Natural killer cell treated with Interleukin-12 subunit alpha and Interleukin-12 subunit beta and Interleukin-15 and Interleukin-18, amount 100 ng/mL, for 72 hours (primary cell): ENCODE results near the gene IGFN1. TPM values are rescaled to one million over a fixed set of nuclear protein-coding genes. Genes with fewer than 3 reads are reported as not detected.
"Not testable (repeated sequence)": the region's sequence is repeated elsewhere in the genome, so short reads cannot be mapped to it uniquely, and the experiment has no call there.

ENCODE experiments used
- ATAC-seq, 2 donors: fragments of 150-1000 bp; cut with Tn5 transposase in 1 of 2; sonication (Bioruptor Pico), chemical (Tn5 transposase) in 1 of 2; 2 replicates each; pipeline ENCODE4 v1.10.0; 2021
- DNase-seq: peaks from one replicate; pipeline ENCODE4 v3.0.0; 2022; ENCODE audit warnings: low spot score
- H3K27ac Mint-ChIP-seq, 2 donors: 1 replicate in 1 of 2; 2 replicates in 1 of 2; pipeline ENCODE4 v1.8.0; 2022; ENCODE audit warnings: mixed read lengths in 2 of 2, mild to moderate bottlenecking in 1 of 2, moderate library complexity in 1 of 2
- H3K27me3 Mint-ChIP-seq, 2 donors: 1 replicate in 1 of 2; 2 replicates in 1 of 2; pipeline ENCODE4 v1.8.0; 2022; ENCODE audit warnings: mixed read lengths in 2 of 2
- H3K36me3 Mint-ChIP-seq: one replicate; pipeline ENCODE4 v1.8.0; 2022; ENCODE audit warnings: mixed read lengths
- H3K4me1 Mint-ChIP-seq, 2 donors: 1 replicate in 1 of 2; 2 replicates in 1 of 2; pipeline ENCODE4 v1.8.0; 2022; ENCODE audit warnings: low read depth in 2 of 2, mixed read lengths in 2 of 2, mild to moderate bottlenecking in 1 of 2
- H3K4me3 Mint-ChIP-seq: one replicate; pipeline ENCODE4 v1.8.0; 2022; ENCODE audit warnings: mixed read lengths
- H3K9me3 Mint-ChIP-seq: 2 replicates; pipeline ENCODE4 v1.8.0; 2022; ENCODE audit warnings: mixed read lengths
- total RNA-seq, 2 donors: library from RNA; stranded (reverse); gene quantifications; one replicate each; pipeline ENCODE4 v1.2.3, GENCODE V29; 2022

The IGFN1 gene
- total RNA-seq, 2 donors from 2014 or later, result not detected

DNA sequence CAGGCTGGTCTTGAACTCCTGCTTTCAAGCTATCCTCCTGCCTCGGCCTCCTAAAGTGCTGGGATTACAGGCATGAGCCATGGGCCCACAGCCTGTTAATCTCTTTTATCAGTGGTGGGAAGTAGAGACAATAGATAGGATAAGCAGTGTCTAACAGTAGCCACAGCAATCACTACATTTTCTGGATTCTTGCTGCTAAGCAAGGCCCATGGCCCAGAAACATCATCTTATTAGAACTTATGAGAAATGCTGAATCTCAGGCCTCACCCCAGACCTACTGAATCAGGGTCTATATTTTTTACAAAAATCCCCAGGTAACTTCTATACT is 29.7 kb downstream of the IGFN1 start:
- Mint-ChIP-seq H3K4me3 (no peak overlapping the region), H3K9me3 (no peaks in the 10 kb centered on the region), H3K36me3 (no peaks in the 10 kb centered on the region), H3K4me1 (no peaks in the 10 kb centered on the region), H3K27ac (peak overlapping the region in 1 of 2 donors; percentile 32), H3K27me3 (no peaks in the 10 kb centered on the region)
- DNase-seq, result no peak
- ATAC-seq, result no peak

DNA sequence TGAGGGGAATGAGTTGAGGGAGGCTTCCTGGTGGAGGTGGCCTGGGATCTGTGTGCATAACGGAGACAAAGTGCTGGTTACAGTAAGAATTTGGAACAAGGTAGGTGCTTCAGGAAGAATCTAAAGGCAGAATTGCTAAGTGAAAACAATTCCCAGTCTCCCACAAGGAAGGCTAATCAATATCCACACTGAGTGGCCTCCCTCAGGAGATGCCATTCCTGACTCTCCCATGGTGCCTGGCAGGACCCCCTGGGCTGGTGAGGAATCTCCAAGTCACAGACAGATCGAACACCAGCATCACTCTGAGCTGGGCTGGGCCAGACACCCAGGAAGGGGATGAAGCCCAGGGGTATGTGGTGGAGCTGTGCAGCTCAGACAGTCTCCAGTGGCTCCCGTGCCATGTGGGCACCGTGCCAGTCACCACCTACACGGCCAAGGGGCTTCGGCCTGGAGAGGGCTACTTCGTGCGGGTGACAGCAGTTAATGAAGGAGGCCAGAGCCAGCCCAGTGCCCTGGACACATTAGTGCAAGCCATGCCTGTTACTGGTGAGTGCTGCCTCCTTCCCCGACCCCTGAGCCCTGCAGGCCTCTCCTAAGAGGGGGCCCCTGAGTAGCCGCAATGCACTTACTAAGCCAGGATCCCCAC is 30.7 kb downstream of the IGFN1 start:
- no peaks in the 10 kb centered on the region for H3K4me1 Mint-ChIP-seq
- peaks cover 0 to 2% of the 10 kb centered on the region in 2 donors for H3K27me3 Mint-ChIP-seq
- no peaks in the 10 kb centered on the region for H3K36me3 Mint-ChIP-seq
- ATAC-seq (peak in 1 of 2 donors; percentile 12), DNase-seq (no peak)
- H3K9me3 Mint-ChIP-seq, result no peaks in the 10 kb centered on the region
- H3K4me3 Mint-ChIP-seq, result no peak overlapping the region
- no peak overlapping the region for H3K27ac Mint-ChIP-seq

DNA sequence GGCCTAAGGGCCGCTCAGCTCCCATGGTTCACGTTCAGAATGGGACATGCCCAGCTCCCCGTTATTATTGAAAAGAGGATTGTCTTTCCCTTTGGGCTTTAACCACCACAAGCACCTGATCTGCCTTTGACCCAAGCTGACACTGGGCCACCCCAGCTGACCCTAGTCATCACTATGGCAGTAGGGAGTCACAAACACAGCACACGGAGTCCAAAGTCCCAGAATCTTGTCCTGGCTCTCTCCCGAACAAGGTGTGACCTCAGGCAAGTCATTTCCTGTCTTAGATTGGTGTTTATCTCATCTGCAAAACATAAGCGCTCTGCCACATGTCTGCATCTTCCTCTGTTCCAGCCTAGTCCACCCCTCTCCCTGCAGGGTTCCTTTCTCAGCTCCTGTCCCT is 31.5 kb downstream of the IGFN1 start:
- Mint-ChIP-seq H3K27ac (no peak overlapping the region), H3K27me3 (peaks cover 0 to 7% of the 10 kb centered on the region in 2 donors)
- no peak for DNase-seq

DNA sequence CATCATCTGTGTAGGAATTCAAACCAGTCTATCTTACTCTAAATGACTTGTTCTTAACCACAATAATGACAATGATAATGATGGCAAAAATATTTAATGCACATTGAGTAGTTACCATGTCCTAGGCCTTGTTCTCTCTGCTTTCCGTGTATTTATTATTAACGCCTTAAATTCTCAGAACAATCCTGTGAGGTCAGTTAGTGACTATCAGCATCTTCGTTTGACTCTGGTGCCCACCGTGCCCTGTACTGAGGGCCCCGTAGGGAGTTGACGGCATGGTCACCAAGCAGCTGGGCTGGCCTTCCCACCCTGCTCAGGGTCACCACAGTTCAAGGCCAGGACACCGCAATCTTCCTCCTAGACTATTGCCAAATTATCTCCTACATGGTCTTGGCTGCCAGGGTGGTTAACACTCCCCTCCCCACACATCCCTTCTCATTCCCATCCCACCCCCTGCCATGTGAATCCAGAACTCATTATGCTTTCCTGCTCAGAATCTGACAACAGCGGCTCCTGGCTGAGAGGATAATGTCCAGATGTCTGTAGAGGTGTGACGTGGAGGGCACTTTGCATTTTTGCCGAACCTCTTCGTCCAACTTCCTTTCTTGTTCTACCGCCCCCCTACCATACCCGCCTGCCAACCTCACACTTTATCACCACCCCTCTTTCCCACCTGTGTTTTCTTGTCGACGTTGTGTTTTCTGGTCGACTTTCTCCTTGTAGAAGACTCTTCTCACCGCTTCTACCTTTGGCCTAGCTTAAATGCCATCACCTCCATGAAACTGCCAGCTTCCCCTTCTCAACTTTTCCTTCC is 33.4 kb downstream of the IGFN1 start:
- Mint-ChIP-seq H3K4me1 (no peaks in the 10 kb centered on the region), H3K36me3 (no peaks in the 10 kb centered on the region), H3K9me3 (no peaks in the 10 kb centered on the region), H3K4me3 (no peak overlapping the region), H3K27me3 (peaks cover 3 to 14% of the 10 kb centered on the region in 2 donors), H3K27ac (no peak overlapping the region)
- ATAC-seq (no peak), DNase-seq (no peak)

More for the DNA sequence above, 31.5 kb downstream of the IGFN1 start:
- H3K9me3 Mint-ChIP-seq, result no peaks in the 10 kb centered on the region
- H3K4me1 Mint-ChIP-seq, result no peaks in the 10 kb centered on the region
- ATAC-seq, result no peak
- no peak overlapping the region for H3K4me3 Mint-ChIP-seq
- no peaks in the 10 kb centered on the region for H3K36me3 Mint-ChIP-seq

DNA sequence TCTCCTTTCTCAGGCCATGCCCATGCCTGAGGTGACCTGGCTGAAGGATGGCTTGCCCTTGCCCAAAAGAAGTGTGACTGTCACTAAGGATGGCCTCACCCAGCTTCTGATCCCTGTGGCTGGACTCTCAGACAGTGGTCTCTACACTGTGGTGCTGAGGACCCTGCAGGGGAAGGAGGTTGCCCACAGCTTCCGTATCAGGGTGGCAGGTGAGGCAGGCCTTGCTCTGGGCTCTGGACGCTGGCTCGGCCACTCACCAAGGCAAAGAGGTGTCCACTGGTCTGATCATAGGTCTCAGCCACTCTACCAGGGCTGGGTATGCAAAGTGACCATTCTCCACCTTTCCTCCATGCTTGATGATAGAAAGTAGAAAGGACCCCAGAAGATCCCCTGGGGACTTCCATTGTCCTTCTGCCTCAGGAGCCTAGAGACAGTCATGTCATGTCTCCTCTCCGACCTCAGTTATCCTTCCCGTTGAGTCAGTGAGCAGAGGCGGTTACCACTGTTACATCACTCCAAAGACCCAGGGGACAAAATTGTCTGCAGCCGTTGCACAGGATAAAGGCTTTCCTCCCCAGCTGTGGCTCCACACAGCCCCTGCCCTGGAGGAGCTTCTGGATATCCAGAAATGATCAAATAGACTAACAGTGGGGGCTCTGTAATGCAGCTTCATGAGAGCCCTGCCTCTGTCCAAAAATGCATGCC is 34.2 kb downstream of the IGFN1 start:
- Mint-ChIP-seq H3K27ac (no peak overlapping the region), H3K36me3 (no peaks in the 10 kb centered on the region), H3K27me3 (peaks cover 5 to 17% of the 10 kb centered on the region in 2 donors), H3K9me3 (no peaks in the 10 kb centered on the region), H3K4me3 (no peak overlapping the region), H3K4me1 (no peaks in the 10 kb centered on the region)
- ATAC-seq, result no peak
- DNase-seq, result no peak

DNA sequence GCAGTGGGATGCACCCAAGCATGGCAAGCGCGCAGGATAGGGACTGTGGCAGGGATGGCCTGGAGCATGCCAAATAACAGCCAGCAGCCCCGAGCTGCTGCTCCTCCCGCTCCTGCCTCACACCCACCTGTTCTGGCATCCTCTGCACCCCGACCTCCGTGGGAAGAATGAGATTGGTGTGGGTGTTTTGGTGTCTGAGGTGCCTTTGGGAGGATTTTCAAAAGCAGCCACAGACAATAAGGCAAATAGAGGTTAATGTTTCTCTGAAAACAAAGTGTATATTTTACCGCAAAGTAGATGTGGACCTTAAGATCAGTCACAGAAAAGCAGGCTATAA is 35.5 kb downstream of the IGFN1 start:
- Mint-ChIP-seq H3K4me1 (no peaks in the 10 kb centered on the region), H3K36me3 (no peaks in the 10 kb centered on the region), H3K27me3 (peaks cover 12 to 30% of the 10 kb centered on the region in 2 donors), H3K27ac (no peak overlapping the region), H3K4me3 (no peak overlapping the region), H3K9me3 (no peaks in the 10 kb centered on the region)
- ATAC-seq, result no peak
- no peak for DNase-seq

DNA sequence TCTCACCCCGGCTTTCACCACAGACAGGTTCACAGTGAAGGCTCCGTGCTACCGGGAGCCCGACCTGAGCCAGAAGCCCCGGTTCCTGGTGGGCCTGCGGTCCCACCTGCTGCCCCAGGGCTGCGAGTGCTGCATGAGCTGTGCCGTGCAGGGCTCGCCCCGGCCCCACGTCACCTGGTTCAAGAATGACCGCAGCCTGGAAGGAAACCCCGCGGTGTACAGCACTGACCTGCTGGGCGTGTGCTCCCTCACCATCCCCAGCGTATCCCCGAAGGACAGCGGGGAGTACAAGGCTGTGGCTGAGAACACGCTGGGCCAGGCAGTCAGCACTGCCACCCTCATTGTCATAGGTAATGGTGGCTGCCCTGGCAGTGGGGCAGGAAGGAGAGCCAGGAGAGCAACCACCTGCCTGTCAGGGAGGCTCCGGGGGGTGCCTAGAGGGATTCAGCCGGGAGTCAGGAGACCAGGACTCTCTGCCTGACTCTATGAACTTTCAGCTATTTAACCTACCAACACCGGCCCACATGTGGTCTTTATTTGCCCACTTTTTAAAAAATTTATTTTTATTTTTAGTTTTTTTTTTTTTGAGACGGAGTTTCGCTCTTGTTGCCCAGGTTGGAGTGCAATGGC is 36.4 kb downstream of the IGFN1 start:
- Mint-ChIP-seq H3K36me3 (no peaks in the 10 kb centered on the region), H3K27ac (no peak overlapping the region), H3K4me1 (no peaks in the 10 kb centered on the region), H3K27me3 (peaks cover 19 to 30% of the 10 kb centered on the region in 2 donors), H3K9me3 (peaks cover 3% of the 10 kb centered on the region), H3K4me3 (no peak overlapping the region)
- ATAC-seq (no peak), DNase-seq (no peak)

DNA sequence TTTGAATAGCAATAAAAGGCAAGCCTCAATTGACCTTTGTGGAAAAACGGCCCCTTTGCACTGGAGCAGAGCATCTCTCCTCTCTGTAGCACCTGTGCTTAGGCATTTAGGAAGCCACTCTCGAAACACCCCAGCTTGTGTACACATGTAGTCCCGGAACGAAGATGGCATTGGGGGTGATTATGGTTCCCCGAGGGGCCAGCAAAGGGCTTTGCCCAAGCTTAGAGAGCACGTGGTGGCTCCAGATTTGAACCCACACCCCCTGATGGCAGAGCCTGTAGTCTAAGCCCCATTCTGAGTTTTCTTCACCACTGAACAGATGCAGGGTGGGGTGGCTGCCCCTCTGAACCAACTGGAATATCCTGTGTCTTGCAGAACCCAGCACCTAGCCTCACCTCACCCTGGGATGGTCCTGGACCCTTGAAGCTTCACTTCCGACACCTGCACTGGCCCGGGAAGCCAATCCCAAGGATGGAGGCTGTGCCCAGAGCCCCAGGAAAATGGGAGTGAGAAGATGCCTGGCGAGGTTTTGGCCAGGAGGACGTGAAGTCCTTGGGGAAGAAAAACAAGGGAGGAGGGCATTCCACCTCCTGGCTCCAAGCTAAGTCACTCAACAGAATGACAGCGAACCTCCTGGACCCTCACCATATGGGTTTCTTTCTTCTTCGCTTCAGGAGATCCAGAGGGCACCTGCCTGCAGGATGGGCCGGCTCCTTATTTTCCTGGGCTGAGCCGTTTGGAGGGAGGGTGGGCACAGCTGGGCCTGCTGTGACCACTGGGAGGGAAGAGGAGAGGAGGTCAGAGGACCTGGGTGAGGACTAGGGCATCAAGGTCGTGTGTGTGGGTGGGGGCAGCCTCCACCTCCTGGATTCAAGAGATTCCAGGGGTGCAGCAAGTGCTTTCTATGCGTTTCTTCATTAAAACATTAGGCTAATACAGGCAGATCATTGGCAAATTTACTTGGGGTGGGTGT is 37.7 kb downstream of the IGFN1 start:
- H3K4me3 Mint-ChIP-seq, result no peak overlapping the region
- DNase-seq, result no peak

DNA sequence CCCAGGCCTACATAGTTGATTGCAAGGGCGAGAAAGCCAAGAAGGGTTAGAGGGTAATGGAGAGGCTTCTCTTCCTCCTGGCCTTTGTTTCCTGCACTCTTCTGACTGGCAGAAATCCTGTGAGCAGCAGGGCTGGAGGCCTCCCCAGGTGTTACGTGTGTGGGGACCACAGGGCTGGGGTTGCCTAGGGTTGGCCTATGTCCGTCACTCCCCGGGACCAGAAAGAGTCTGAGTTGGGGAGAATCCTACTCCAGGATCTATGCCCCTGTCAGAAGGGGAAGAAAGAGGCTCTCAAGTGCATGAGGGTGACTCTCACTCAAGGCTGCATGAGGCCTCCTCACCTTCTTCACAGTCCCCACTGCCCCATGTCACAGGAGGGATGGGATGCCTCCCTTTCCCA is 38.5 kb downstream of the IGFN1 start:
- no peaks in the 10 kb centered on the region for H3K36me3 Mint-ChIP-seq
- no peak overlapping the region for H3K27ac Mint-ChIP-seq
- no peaks in the 10 kb centered on the region for H3K4me1 Mint-ChIP-seq
- peaks cover 3% of the 10 kb centered on the region for H3K9me3 Mint-ChIP-seq
- DNase-seq (no peak), ATAC-seq (no peak)
- peaks cover 29 to 30% of the 10 kb centered on the region in 2 donors for H3K27me3 Mint-ChIP-seq
- no peak overlapping the region for H3K4me3 Mint-ChIP-seq

More for the DNA sequence above, 37.7 kb downstream of the IGFN1 start:
- Mint-ChIP-seq H3K27ac (no peak overlapping the region), H3K9me3 (peaks cover 3% of the 10 kb centered on the region), H3K36me3 (no peaks in the 10 kb centered on the region), H3K27me3 (peaks cover 25 to 30% of the 10 kb centered on the region in 2 donors), H3K4me1 (no peaks in the 10 kb centered on the region)
- no peak for ATAC-seq

DNA sequence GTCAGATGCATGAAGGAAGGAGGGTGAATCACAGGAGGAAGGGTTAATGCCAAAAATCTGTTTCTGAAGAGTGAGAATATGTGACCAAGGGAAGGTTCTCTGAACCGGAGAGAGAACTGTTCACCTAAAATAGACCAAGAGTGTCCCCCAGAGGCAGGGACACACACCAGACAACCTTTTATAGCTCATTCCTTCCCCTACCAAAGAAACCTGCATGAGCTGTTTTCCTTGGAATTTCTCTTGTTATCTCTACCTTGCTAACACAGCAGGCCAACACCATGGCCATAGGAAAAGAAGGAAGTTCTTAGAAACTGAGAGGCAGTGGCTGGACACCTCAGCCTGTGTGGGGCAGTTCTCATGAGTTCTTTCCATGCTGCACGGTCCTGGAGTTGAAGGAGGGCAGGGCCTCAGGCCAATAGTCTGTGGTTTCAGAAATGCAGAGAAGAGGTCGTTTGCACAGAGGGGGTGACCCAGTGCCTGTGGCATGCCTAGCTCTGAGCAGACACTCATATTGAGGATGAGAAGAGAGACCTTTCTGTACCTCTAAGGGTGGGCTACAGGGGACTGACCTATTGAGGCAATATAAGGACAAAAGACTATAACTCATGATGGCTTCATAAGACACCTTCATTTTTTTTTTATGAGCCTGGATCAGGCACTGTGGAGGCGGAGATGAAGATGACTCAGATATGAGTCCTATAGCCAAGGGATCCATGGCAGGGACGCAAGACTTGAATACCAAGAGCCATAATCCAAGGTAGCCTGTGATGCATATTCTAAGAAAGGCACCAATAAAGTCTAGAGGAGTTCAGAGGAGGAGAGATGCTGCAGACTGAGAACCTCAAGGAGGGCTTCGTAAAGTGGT is 39.4 kb downstream of the IGFN1 start:
- H3K4me1 Mint-ChIP-seq, result no peaks in the 10 kb centered on the region
- peaks cover 3% of the 10 kb centered on the region for H3K9me3 Mint-ChIP-seq
- H3K36me3 Mint-ChIP-seq, result no peaks in the 10 kb centered on the region
- H3K27ac Mint-ChIP-seq, result no peak overlapping the region
- DNase-seq (no peak), ATAC-seq (no peak)
- H3K4me3 Mint-ChIP-seq, result no peak overlapping the region
- H3K27me3 Mint-ChIP-seq, result peaks cover 29 to 30% of the 10 kb centered on the region in 2 donors

DNA sequence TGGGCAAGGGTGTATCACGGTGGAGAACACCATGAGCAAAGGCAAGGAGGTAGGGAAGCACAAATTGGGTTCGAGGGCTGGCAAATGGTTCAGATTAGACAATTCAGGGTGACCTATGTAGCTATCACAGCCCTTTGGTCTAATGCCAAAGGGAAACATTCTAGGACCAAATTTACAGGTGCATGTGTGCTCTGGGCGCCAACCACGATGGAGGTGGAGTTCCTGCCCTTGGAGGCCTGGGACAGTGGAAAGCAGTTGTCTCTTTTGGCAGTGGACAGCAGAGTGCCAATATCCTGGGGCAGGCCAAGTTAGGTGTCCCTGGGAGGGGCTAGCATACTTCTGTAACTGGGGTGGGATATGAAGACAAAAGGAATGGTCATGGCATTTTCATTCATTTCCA is 40.1 kb downstream of the IGFN1 start:
- H3K36me3 Mint-ChIP-seq, result no peaks in the 10 kb centered on the region
- no peak overlapping the region for H3K27ac Mint-ChIP-seq
- no peak for DNase-seq
- H3K4me1 Mint-ChIP-seq, result no peaks in the 10 kb centered on the region
- peaks cover 3% of the 10 kb centered on the region for H3K9me3 Mint-ChIP-seq
- peaks cover 29 to 30% of the 10 kb centered on the region in 2 donors for H3K27me3 Mint-ChIP-seq
- ATAC-seq, result no peak
- no peak overlapping the region for H3K4me3 Mint-ChIP-seq

DNA sequence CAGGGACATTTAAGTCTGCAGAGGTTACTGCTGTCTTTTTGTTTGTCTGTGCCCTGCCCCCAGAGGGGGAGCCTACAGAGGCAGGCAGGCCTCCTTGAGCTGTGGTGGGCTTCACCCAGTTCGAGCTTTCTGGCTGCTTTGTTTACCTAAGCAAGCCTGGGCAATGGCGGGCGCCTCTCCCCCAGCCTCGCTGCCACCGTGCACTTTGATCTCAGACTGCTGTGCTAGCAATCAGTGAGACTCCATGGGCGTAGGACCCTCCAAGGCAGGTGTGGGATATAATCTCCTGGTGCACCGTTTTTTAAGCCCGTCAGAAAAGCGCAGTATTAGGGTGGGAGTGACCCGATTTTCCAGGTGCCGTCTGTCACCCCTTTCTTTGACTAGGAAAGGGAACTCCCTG is 49.0 kb downstream of the IGFN1 start:
- ATAC-seq, H3K36me3 Mint-ChIP-seq, H3K4me1 Mint-ChIP-seq, DNase-seq, H3K4me3 Mint-ChIP-seq, H3K27ac Mint-ChIP-seq, H3K9me3 Mint-ChIP-seq: not testable (repeated sequence)
- peaks cover 32 to 48% of the 10 kb centered on the region in 2 donors for H3K27me3 Mint-ChIP-seq
